Erythroblast (primary cell): ENCODE data around the gene SLC22A16.

Source experiments
- GATA1 ChIP-seq: IDR thresholded peaks from 2 replicates; pipeline ENCODE4 v1.6.1; 2011; ENCODE audit warnings: low read depth, mild to moderate bottlenecking, control low read depth, low read length, moderate library complexity
- POLR2A ChIP-seq: IDR thresholded peaks from 2 replicates; pipeline ENCODE4 v1.6.1; 2011; ENCODE audit warnings: mild to moderate bottlenecking, low read length

DNA sequence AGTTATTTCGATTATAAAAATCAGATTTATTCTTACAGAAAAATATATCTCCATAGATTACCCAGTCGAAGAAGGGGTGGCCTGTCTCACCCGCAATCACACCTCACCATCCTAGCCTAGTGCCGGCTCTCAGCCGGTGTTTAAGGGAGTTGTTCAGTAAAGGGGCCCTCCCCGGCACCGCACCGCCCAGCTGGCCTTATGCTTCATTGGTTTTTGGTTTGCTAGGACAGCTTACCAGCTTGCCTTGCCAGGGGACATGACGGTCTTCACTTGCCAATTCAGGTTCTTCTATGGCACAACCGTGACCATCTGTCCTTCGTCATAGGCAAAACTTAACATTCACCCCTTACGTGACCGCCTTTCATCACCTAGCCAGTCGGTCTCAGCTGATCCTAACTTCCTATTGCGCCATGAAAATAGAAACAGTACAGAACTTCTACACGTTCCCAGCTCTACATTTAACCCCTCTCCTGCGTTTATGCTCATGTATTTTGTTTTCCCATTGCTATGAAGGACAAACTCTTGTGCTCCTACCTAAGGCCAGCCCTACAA lies 44.7 kb upstream of the SLC22A16 start:
- TF ChIP-seq POLR2A (no peak), GATA1 (no peak)
